Measurements from ENCODE around the gene TCOF1. TPM values are rescaled to one million over a fixed set of nuclear protein-coding genes. Genes with fewer than 3 reads are reported as not detected.
A peak's percentile ranks its signal among the peaks of the same experiment; 100 is the strongest.

Gene TCOF1
- total and polyA plus RNA-seq, 8 donors: 8.7 to 19.9 (median 13.7) TPM

DNA sequence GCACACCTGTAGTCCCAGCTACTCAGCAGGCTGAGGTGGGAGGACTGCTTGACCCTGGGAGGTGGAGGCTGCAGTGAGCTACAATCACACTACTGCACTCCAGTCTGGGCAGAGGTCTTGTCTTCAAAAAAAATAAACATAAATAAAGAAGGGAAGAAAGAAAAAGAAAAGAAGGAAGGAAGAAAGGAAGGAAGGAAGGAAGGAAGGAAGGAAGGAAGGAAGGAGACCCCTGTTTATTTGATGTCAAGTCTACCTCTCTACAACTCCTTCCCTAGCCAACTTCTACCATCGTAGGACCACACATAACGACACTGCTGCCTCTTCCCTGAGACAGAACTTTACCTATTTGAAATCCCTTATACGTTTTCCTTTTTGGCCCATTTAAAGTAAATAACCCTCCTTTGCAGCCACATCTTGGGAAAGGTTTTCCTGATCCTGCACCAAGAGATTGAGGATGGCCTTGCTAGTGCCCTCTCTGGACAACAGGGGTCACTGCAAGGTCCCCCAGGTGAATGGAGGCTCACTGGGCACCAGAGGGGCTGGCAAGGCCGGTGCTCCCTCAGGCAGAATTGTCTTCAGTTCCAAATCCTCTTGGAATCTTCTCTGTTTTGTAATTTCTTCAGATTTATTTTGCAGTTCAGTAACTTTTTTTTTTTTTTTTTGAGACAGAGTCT lies 81.5 kb downstream of the TCOF1 start:
- FAIRE-seq (no peak), DNase-seq (no peak), ATAC-seq (peak in 3 of 4 donors; percentile 33 to 63 (median 55))
- H3K4me3 ChIP-seq: no peak overlapping the region
- WGBS, 2 donors: 50 to 55% methylated on average over 4 of the region's 4 CpGs
- TF ChIP-seq, protein P1, sequence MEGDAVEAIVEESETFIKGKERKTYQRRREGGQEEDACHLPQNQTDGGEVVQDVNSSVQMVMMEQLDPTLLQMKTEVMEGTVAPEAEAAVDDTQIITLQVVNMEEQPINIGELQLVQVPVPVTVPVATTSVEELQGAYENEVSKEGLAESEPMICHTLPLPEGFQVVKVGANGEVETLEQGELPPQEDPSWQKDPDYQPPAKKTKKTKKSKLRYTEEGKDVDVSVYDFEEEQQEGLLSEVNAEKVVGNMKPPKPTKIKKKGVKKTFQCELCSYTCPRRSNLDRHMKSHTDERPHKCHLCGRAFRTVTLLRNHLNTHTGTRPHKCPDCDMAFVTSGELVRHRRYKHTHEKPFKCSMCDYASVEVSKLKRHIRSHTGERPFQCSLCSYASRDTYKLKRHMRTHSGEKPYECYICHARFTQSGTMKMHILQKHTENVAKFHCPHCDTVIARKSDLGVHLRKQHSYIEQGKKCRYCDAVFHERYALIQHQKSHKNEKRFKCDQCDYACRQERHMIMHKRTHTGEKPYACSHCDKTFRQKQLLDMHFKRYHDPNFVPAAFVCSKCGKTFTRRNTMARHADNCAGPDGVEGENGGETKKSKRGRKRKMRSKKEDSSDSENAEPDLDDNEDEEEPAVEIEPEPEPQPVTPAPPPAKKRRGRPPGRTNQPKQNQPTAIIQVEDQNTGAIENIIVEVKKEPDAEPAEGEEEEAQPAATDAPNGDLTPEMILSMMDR (IDR thresholded peaks at IDR 0.05): peak; percentile 23 to 52 (median 38)
- no peaks in the 10 kb centered on the region for H3K27me3 ChIP-seq
- no peaks in the 10 kb centered on the region for H3K9me3 ChIP-seq
- H3K27ac ChIP-seq: no peak overlapping the region
- intact Hi-C loops (cut with DNase I): loop anchor here in 1 of 3 donors (10.0 kb wide), 3 partner anchors 164 to 304 kb away; partner anchors contain the start of gene CDX1
- H3K4me1 ChIP-seq: no peaks in the 10 kb centered on the region
- peaks cover 0 to 9% (median 4%) of the 10 kb centered on the region in 3 donors for H3K36me3 ChIP-seq

- no peak for FAIRE-seq
- Histone ChIP-seq H3K9me3 (no peaks in the 10 kb centered on the region), H3K27ac (no peak overlapping the region), H3K4me1 (no peaks in the 10 kb centered on the region), H3K36me3 (peaks cover 7 to 31% (median 25%) of the 10 kb centered on the region in 3 donors), H3K27me3 (no peaks in the 10 kb centered on the region), H3K4me3 (no peak overlapping the region)
- TF ChIP-seq, protein P1 (IDR thresholded peaks at IDR 0.05): no peak
- 90 to 91% methylated on average over 12 of the region's 12 CpGs for WGBS, 2 donors
- DNase-seq: no peak
- no peak for ATAC-seq
- intact Hi-C loops (cut with DNase I): no loop called here
Measured at GRCh38 chr5:150440948-150441812, 83.7 kb downstream of the TCOF1 start.

DNA sequence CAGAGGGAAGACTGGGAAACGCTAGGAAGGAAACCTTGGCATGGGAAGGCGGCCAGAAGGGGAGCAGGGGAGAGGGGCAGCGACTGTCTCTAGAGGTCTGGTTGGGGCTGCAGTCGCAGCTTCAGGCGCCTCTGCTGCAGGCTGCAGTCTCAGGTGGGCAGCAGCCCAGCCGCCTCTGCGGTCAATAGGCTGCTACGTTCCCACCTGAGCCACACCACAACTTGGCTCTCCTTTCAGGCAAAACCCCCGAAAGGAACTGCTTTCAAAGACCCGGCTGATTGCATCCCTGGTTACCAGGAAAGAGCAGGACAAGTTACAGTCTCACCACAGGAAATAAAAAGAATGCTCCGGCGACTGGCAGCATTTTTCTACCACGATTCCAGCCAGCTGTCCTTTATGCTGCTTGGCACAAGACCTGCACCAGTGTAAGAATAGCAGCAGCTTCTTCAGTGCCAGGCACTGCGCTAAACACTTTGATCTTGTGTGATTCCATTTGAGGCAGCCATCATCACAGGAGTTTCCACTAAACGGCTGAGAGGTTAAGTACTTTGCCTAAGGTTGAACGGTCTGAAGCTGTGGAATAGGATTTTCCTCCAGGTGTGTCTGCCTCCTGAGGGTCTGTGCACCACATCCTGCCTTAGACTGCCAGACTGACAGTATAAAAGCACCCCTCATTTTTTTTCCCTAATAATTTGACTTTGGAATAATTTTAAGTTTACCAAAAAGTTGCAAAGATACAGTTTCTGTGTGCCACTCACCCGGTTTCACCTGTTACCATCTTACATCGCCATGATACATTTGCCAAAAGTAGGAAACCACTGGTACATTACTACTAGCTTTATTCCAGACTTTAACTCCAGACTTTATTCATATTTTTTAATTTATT lies 84.6 kb downstream of the TCOF1 start:
- ATAC-seq (peak in 2 of 4 donors; percentile 4 to 19), DNase-seq (no peak), FAIRE-seq (no peak)
- no peak overlapping the region for H3K4me3 ChIP-seq
- no peak overlapping the region for H3K27ac ChIP-seq
- H3K36me3 ChIP-seq: peaks cover 14 to 40% (median 34%) of the 10 kb centered on the region in 3 donors
- H3K27me3 ChIP-seq: no peaks in the 10 kb centered on the region
- intact Hi-C loops (cut with DNase I): no loop called here
- 69 to 70% methylated on average over 18 of the region's 18 CpGs for WGBS, 2 donors
- H3K9me3 ChIP-seq: no peaks in the 10 kb centered on the region
- TF ChIP-seq, protein P1 (IDR thresholded peaks at IDR 0.05): no peak
- peaks cover 0 to 4% (median 0%) of the 10 kb centered on the region in 3 donors for H3K4me1 ChIP-seq

- Histone ChIP-seq H3K4me3 (no peak overlapping the region), H3K27me3 (no peaks in the 10 kb centered on the region), H3K27ac (no peak overlapping the region), H3K4me1 (peaks cover 0 to 11% (median under 1%) of the 10 kb centered on the region in 3 donors), H3K36me3 (peaks cover 14 to 46% (median 37%) of the 10 kb centered on the region in 3 donors), H3K9me3 (no peaks in the 10 kb centered on the region)
- no peak for DNase-seq
- no peak for ATAC-seq
- FAIRE-seq: no peak
- intact Hi-C loops (cut with DNase I): no loop called here
- TF ChIP-seq, protein P1 (IDR thresholded peaks at IDR 0.05): no peak
- WGBS, 2 donors: 80 to 88% methylated on average over 6 of the region's 6 CpGs
Measured at GRCh38 chr5:150442699-150443080, 85.2 kb downstream of the TCOF1 start.

All from pancreas (tissue), 10 donors.